Panc1 (cell line): Measurements from ENCODE around the gene AP3S2. TPM values are rescaled to one million over a fixed set of nuclear protein-coding genes. Genes with fewer than 3 reads are reported as not detected.
"Not testable (repeated sequence)": the region's sequence is repeated elsewhere in the genome, so short reads cannot be mapped to it uniquely, and the experiment has no call there.

ENCODE experiments used
- ATAC-seq: fragments of 200-7000 bp; cut with Tn5 transposase; 2 replicates; pipeline ENCODE4 v1.9.1; 2020; ENCODE audit warnings: mild to moderate bottlenecking, moderate library complexity
- BruUV-seq: library from RNA; stranded (reverse); fragments of 400-500 nt; replicated peaks from 2 replicates; lab custom pipeline; 2021; lab: Mats Ljungman, UMichigan
- CTCF ChIA-PET: fragments of 300-600 bp; sonication (Branson Sonifier 250); formaldehyde crosslinking; loops from one replicate; lab custom pipeline; 2022; ENCODE audit warnings: antibody characterized with exemption; lab: Charles Lee
- POLR2A ChIA-PET: fragments of 300-600 bp; sonication (Branson Sonifier 250); formaldehyde crosslinking; loops from one replicate; lab custom pipeline; 2022; ENCODE audit warnings: antibody characterized with exemption; lab: Charles Lee
- DNase-seq: peaks from one replicate; pipeline ENCODE4 v3.0.0-alpha.2; 2010; ENCODE audit warnings: low read depth, low spot score
- H3K27ac ChIP-seq: 2 replicates; pipeline ENCODE4 v1.5.1; 2011; ENCODE audit warnings: mild to moderate bottlenecking, low read length, inconsistent platforms
- H3K27me3 ChIP-seq: fragments of 200-500 bp; sonication (Bioruptor generic); 2 replicates; pipeline ENCODE4 v1.6.0; 2014; ENCODE audit warnings: low read length, inconsistent platforms; ENCODE audit not compliant: control insufficient read depth, insufficient read depth
- H3K36me3 ChIP-seq: fragments of 200-500 bp; sonication (Bioruptor generic); 2 replicates; pipeline ENCODE4 v1.5.1; 2014; ENCODE audit warnings: inconsistent platforms, mild to moderate bottlenecking, low read length, moderate library complexity; ENCODE audit not compliant: control insufficient read depth, insufficient read depth
- H3K4me1 ChIP-seq: 2 replicates; pipeline ENCODE4 v1.5.1; 2011; ENCODE audit warnings: inconsistent platforms, mild to moderate bottlenecking, low read length, moderate library complexity; ENCODE audit not compliant: control insufficient read depth, insufficient read depth
- H3K4me3 ChIP-seq, 2 experiments: 2 replicates each; pipeline ENCODE4 v1.5.1; 2011 to 2012; ENCODE audit warnings: low read depth in 2 of 2, low read length in 2 of 2, mild to moderate bottlenecking in 2 of 2, inconsistent platforms in 1 of 2, moderate library complexity in 1 of 2
- H3K9me3 ChIP-seq: fragments of 200-500 bp; sonication (Bioruptor generic); 2 replicates; pipeline ENCODE4 v1.5.1; 2014; ENCODE audit warnings: low read depth, mild to moderate bottlenecking, inconsistent platforms, low read length, moderate library complexity; ENCODE audit not compliant: control insufficient read depth, insufficient read depth
- POLR2AphosphoS5 ChIP-seq: IDR thresholded peaks from 2 replicates; pipeline ENCODE4 v1.6.1; 2012; ENCODE audit warnings: mild to moderate bottlenecking, low read depth, low read length, moderate library complexity
- SIN3A ChIP-seq: IDR thresholded peaks from 2 replicates; pipeline ENCODE4 v1.6.1; 2012; ENCODE audit warnings: low read depth, mild to moderate bottlenecking, low read length, moderate library complexity, borderline replicate concordance; ENCODE audit not compliant: insufficient read depth
- TCF7L2 ChIP-seq: IDR thresholded peaks from 2 replicates; pipeline ENCODE4 v1.6.1; 2011; ENCODE audit warnings: mild to moderate bottlenecking, low read depth, low read length, inconsistent platforms
- in situ Hi-C: cut with HindIII; loops from 2 replicates; pipeline ENCODE4 v1.10.0; 2016; ENCODE audit warnings: low sequenced_read_pairs, low pct_unique_long_range_greater_than_20kb
- intact Hi-C: fragments of 100-400 bp; cut with micrococcal nuclease; formaldehyde crosslinking; loops from one replicate; pipeline ENCODE4 v1.10.0; 2022; ENCODE audit not compliant: unreplicated experiment
- total RNA-seq: library from RNA; stranded (reverse); gene quantifications from one replicate; pipeline ENCODE4 v1.2.1, GENCODE V29; 2021; ENCODE audit not compliant: unreplicated experiment
- TF ChIP-seq, protein P1 (sequence below), 2 experiments: IDR thresholded peaks; 2 replicates each; pipeline ENCODE4 v1.6.1; 2011 to 2012; ENCODE audit warnings: low read depth in 2 of 2, control low read depth in 1 of 2, low read length in 1 of 2, mild to moderate bottlenecking in 1 of 2, moderate library complexity in 1 of 2; ENCODE audit not compliant: insufficient read depth in 1 of 2
- TF ChIP-seq, protein P2 (sequence below): fragments of 450-650 bp; IDR thresholded peaks from 2 replicates; pipeline ENCODE4 v1.5.1; 2017; ENCODE audit warnings: mild to moderate bottlenecking

Gene AP3S2
- total RNA-seq, 1 experiment from 2014 or later, result 24.6 TPM

GRCh38 chr15:89835176-89835564 lies 58.6 kb downstream of the AP3S2 start:
- in situ Hi-C loops, result no loop called here
- ChIA-PET CTCF (no interaction called here), POLR2A (no interaction called here)
- intact Hi-C loops, result no loop called here
- TSS peak; percentile 59 for BruUV-seq
- TF ChIP-seq POLR2AphosphoS5 (no peak), SIN3A (no peak), TCF7L2 (no peak)
- TF ChIP-seq, protein P1, sequence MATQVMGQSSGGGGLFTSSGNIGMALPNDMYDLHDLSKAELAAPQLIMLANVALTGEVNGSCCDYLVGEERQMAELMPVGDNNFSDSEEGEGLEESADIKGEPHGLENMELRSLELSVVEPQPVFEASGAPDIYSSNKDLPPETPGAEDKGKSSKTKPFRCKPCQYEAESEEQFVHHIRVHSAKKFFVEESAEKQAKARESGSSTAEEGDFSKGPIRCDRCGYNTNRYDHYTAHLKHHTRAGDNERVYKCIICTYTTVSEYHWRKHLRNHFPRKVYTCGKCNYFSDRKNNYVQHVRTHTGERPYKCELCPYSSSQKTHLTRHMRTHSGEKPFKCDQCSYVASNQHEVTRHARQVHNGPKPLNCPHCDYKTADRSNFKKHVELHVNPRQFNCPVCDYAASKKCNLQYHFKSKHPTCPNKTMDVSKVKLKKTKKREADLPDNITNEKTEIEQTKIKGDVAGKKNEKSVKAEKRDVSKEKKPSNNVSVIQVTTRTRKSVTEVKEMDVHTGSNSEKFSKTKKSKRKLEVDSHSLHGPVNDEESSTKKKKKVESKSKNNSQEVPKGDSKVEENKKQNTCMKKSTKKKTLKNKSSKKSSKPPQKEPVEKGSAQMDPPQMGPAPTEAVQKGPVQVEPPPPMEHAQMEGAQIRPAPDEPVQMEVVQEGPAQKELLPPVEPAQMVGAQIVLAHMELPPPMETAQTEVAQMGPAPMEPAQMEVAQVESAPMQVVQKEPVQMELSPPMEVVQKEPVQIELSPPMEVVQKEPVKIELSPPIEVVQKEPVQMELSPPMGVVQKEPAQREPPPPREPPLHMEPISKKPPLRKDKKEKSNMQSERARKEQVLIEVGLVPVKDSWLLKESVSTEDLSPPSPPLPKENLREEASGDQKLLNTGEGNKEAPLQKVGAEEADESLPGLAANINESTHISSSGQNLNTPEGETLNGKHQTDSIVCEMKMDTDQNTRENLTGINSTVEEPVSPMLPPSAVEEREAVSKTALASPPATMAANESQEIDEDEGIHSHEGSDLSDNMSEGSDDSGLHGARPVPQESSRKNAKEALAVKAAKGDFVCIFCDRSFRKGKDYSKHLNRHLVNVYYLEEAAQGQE (IDR thresholded peaks at IDR 0.05; ENCODE audit: insufficient read depth in 1 of 2, low read depth in 2 of 2, low read length in 1 of 2), result no peak
- TF ChIP-seq, protein P2, sequence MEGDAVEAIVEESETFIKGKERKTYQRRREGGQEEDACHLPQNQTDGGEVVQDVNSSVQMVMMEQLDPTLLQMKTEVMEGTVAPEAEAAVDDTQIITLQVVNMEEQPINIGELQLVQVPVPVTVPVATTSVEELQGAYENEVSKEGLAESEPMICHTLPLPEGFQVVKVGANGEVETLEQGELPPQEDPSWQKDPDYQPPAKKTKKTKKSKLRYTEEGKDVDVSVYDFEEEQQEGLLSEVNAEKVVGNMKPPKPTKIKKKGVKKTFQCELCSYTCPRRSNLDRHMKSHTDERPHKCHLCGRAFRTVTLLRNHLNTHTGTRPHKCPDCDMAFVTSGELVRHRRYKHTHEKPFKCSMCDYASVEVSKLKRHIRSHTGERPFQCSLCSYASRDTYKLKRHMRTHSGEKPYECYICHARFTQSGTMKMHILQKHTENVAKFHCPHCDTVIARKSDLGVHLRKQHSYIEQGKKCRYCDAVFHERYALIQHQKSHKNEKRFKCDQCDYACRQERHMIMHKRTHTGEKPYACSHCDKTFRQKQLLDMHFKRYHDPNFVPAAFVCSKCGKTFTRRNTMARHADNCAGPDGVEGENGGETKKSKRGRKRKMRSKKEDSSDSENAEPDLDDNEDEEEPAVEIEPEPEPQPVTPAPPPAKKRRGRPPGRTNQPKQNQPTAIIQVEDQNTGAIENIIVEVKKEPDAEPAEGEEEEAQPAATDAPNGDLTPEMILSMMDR, result no peak
- no peak overlapping the region for H3K4me3 ChIP-seq
- 0 out of 2 replicates have a peak, but pooled peaks cover 2% of the 10 kb centered on the region for H3K36me3 ChIP-seq
- no peaks in the 10 kb centered on the region for H3K9me3 ChIP-seq
- DNase-seq (no peak), ATAC-seq (no peak)
- H3K27me3 ChIP-seq, result no peaks in the 10 kb centered on the region
- H3K27ac ChIP-seq, result no peak overlapping the region
- H3K4me1 ChIP-seq, result no peaks in the 10 kb centered on the region

DNA sequence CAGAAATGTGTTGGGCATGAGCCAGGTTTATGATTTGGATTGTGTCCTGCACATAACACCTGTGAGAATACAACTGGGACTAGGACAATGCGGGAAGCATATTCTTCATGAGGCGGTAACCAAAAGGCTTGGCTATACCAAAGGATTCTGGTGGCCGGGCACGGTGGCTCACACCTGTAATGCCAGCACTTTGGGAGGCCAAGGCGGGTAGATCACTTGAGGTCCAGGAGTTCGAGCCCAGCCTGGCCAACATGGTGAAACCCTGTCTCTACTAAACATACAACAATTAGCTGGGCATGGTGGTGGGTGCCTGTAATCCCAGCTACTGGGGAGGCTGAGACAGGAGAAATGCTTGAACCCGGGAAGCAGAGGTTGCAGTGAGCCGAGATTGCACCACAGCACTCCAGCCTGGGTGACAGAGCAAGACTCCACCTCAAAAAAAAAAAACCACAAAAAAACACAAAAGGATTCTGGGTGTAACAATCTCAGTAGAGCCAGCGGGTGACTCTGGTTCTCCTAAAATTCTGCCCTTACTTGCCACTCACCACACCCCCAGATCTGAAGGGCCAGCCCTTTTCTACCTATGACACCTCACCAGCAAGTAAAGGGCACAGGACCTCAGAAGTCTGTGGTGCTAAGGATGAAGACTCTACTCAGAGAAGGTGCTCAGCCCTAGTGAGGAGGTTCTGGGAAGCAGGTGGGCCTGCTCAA lies 59.2 kb downstream of the AP3S2 start:
- ATAC-seq, H3K27ac ChIP-seq, H3K36me3 ChIP-seq, intact Hi-C loops, H3K4me3 ChIP-seq, CTCF ChIA-PET, POLR2A ChIA-PET, DNase-seq, BruUV-seq, H3K4me1 ChIP-seq, H3K9me3 ChIP-seq, H3K27me3 ChIP-seq, in situ Hi-C loops: not testable (repeated sequence)

- intact Hi-C loops, result no loop called here
- no TSS peak for BruUV-seq
- H3K27me3 ChIP-seq, result no peaks in the 10 kb centered on the region
- 0 out of 2 replicates have a peak, but pooled peaks cover 2% of the 10 kb centered on the region for H3K36me3 ChIP-seq
- DNase-seq (no peak), ATAC-seq (no peak)
- H3K27ac ChIP-seq, result no peak overlapping the region
- in situ Hi-C loops, result no loop called here
- TF ChIP-seq, protein P1 (IDR thresholded peaks at IDR 0.05; ENCODE audit: insufficient read depth in 1 of 2, low read depth in 2 of 2, low read length in 1 of 2), result no peak
- TF ChIP-seq TCF7L2 (no peak), SIN3A (no peak), POLR2AphosphoS5 (no peak)
- TF ChIP-seq, protein P2, result no peak
- ChIA-PET CTCF (no interaction called here), POLR2A (no interaction called here)
- H3K9me3 ChIP-seq, result no peaks in the 10 kb centered on the region
- H3K4me3 ChIP-seq, result no peak overlapping the region
- peaks cover 9% of the 10 kb centered on the region for H3K4me1 ChIP-seq
These were observed 59.8 kb downstream of the AP3S2 start for GRCh38 chr15:89833966-89834365.
